GM12878 (cell line): ENCODE measurements around the gene TKTL1. TPM values are rescaled to one million over a fixed set of nuclear protein-coding genes. Genes with fewer than 3 reads are reported as not detected.

Experiments
- GATAD2B ChIP-seq: fragments of 450-650 bp; conservative IDR thresholded peaks from 2 replicates; pipeline ENCODE4 v1.6.1; 2017; ENCODE audit warnings: low read depth, mild to moderate bottlenecking, moderate library complexity
- HSF1 ChIP-seq: fragments of 150-350 bp; IDR thresholded peaks from 2 replicates; pipeline ENCODE4 v1.6.1; 2014; ENCODE audit warnings: mild to moderate bottlenecking, low read depth, low read length
- IKZF1 ChIP-seq: fragments of 450-650 bp; conservative IDR thresholded peaks from 2 replicates; pipeline ENCODE4 v1.6.1; 2017; ENCODE audit warnings: antibody characterized with exemption, mild to moderate bottlenecking
- IRF5 ChIP-seq: fragments of 450-650 bp; IDR thresholded peaks from 2 replicates; pipeline ENCODE4 v1.6.1; 2017; ENCODE audit warnings: borderline replicate concordance
- MYB ChIP-seq: fragments of 150-350 bp; IDR thresholded peaks from 2 replicates; pipeline ENCODE4 v1.6.1; 2014; ENCODE audit warnings: mild to moderate bottlenecking, low read depth, low read length, borderline replicate concordance
- NBN ChIP-seq: fragments of 450-650 bp; IDR thresholded peaks from 2 replicates; pipeline ENCODE4 v1.6.1; 2016
- NR2F1 ChIP-seq: fragments of 450-650 bp; conservative IDR thresholded peaks from 2 replicates; pipeline ENCODE4 v1.6.1; 2017; ENCODE audit warnings: mild to moderate bottlenecking
- PKNOX1 ChIP-seq: fragments of 450-650 bp; IDR thresholded peaks from 2 replicates; pipeline ENCODE4 v1.6.1; 2016; ENCODE audit warnings: mild to moderate bottlenecking
- REST ChIP-seq: IDR thresholded peaks from 2 replicates; pipeline ENCODE4 v1.6.1; 2012; ENCODE audit warnings: mild to moderate bottlenecking, low read depth, low read length
- WRNIP1 ChIP-seq: IDR thresholded peaks from 2 replicates; pipeline ENCODE4 v1.6.1; 2011; ENCODE audit warnings: low read depth, low read length, improper control_type of control experiment, borderline replicate concordance
- polyA plus RNA-seq, 11 experiments: library from polyadenylated mRNA; depleted of rRNA in 4 of 11; unstranded in 6 of 11; stranded (reverse) in 5 of 11; fragments of >200 nt; fragmentation: Nextera tagmentation in 4 of 11; fragmentation: Illumina TruSeq in 1 of 11; extraction: Ambion mirVana in 4 of 11; extraction: Trizol in 1 of 11; gene quantifications; 1 replicate in 1 of 11; 2 replicates in 10 of 11; pipeline versions ENCODE4 v1.2.1 to v1.2.3, GENCODE V29; 2011 to 2016; ENCODE audit warnings: inconsistent platforms in 2 of 11, missing spikeins in 2 of 11, low read depth in 1 of 11
- total RNA-seq, 4 experiments: library from RNA; depleted of rRNA in 3 of 4; stranded (reverse); fragments of >200 nt in 3 of 4; fragmentation: Illumina TruSeq in 1 of 4; extraction: Trizol in 1 of 4; gene quantifications; 2 replicates each; pipeline versions ENCODE4 v1.2.1 to v1.2.3, GENCODE V29; 2013 to 2021

Gene TKTL1
- total and polyA plus RNA-seq, 10 of the 15 experiments (the other 5 are each of a cell fraction or from before 2014, with no cell fraction given), result 0.01 to 0.07 TPM; not detected in 8

GRCh38 chrX:154357205-154357604, 61.6 kb downstream of the TKTL1 start (continued):
- no peak for TF ChIP-seq IRF5
- no peak for TF ChIP-seq PKNOX1
- TF ChIP-seq HSF1, result no peak
- TF ChIP-seq REST, result no peak
- no peak for TF ChIP-seq WRNIP1
- no peak for TF ChIP-seq IKZF1
- no peak for TF ChIP-seq MYB
- TF ChIP-seq NBN, result no peak
- no peak for TF ChIP-seq NR2F1
- no peak for TF ChIP-seq GATAD2B
